Iris pigment epithelial cell (primary cell): Measurements from ENCODE around the gene AQP1.

ENCODE experiments used
- DNase-seq: peaks from one replicate; pipeline ENCODE4 v3.0.0-alpha.2; 2011; ENCODE audit warnings: low read depth

The AQP1 gene

DNA sequence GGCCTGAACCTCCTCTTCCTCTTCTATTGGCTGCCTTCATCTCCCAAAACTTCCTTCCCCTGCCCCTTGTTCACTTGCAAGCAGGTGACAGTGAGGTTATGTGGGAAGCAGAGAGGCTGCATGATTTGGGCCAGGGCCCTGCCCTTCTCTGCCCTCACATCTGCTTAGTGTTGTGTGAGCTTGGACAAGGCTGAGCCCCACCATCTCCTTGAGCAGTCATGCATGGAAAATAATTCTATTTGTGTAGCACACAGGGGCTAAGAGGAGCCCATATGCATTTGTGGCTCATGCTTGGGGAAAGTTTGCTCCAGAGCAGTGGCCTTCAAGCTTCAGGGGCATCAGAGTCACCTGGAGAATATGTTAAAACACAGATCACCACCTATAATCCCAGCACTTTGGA is 26.8 kb upstream of the AQP1 start:
- DNase-seq = no peak

GRCh38 chr7:30886608-30887011 is 25.0 kb upstream of the AQP1 start:
- no peak for DNase-seq

- DNase-seq = no peak
Measured at GRCh38 chr7:30887464-30887872, 24.2 kb upstream of the AQP1 start.

GRCh38 chr7:30888747-30889146 is 22.9 kb upstream of the AQP1 start:
- peak; percentile 79 for DNase-seq

DNA sequence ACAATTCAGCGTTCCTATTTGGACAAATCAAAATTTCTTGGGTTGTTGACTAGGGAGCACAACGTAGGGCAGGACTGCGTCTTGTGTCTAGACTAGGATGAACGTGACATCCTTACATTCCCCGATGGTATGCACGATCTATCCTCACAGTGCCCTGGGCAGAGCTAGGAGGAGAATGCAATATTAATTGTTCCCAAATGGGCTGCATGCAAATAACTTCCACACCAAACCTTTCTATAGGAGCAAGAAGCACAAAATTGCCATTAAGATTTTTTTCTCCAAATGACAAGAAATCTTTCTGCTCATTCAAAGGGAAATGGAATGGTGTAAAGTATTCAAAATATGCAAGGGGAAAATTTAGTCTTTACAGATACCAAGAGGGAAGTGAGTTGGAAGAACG is 21.4 kb upstream of the AQP1 start:
- DNase-seq = no peak

DNA sequence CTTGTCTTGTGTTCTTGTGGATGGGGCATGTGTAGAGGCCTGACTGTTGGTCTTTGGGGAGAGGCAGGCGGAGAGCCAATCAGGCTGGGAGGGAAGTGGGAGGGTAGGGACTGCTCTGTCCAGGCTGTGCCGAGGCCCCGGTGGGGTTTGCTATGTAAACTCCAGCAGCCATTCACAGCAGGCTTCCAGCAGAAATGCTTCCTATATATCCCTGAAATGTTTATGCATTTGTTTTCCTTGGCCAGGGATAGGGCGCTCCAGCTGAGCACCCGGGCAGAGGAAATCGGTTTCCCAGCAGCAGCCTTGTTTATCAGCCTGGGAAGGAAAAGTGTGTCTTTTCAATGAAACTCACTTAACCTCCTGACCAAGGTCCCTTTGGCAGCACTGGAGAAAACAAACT is 18.3 kb upstream of the AQP1 start:
- DNase-seq = peak; percentile 22

DNA sequence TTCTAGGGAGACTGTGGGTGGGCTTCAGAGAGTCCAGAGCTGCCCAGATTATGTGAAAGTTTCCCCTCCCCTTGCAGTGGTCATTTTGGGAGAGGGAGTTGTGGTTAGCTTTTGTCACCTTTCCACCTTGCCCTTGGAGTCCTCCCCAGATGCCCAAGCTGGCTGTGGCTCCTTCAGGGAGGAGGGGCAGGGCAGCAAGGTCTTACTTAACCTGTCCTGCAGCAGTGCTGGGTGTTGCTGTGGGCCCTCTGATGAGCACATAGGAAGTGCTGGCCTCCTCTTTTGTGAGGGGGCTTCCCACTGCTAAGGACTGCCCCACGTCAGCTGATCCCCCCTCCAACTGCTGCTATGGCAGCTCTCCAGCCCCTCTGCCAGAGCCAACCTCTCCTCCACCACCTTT is 17.6 kb upstream of the AQP1 start:
- no peak for DNase-seq

DNA sequence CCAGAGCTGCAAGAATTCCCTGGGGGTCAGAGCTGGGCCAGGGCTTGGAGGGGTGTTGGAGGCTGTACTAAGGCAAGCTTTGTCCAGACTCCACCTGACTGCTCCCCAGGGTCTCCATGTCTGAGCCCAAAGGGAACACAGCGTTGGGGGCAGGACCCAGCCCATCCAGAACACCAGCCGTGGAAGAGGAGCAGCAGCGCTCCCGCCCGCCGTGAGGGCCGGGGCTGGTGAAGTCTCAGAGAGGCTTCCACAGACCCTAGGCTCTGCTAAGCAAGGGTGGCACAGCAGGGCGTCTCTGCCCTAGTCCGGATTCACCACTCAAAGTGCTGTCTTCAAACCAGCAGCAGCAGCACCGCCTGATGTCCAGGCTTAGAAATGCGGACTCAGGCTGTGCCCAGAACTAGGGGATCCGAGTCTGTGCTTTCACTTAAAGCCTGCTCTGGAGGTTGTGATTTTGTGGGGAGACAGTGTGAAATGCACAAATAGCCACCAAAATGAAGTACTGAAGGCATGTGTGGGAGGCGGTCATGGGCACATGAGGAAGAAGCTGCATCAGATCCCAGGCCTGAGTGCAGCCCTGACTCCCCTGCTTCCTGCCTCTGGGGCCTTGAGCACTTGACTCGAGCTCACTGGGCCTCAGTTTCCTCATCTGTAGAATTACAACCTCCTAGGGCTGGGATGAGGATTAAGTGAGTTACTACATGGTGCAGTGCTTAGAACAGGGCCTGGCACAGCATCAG is 16.6 kb upstream of the AQP1 start:
- no peak for DNase-seq

DNA sequence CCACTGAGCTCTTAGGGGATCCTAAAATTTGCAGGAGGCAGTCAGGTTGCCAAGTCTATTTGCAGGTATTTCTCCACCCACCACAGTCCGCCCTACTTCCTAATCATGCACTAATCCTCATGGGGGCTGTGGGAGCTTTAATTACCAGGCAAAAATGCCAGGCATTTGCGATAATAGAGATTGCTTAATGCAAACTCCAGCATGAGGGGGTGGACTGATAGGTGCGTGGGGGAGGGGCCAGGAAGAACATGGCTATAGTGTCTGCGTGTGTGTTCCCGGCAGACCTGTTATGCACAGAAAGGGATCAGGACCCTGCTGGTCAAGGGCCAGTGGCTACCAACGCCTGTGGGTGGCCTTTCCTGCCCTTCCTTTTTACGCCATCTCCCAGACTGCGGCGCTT is 15.6 kb upstream of the AQP1 start:
- no peak for DNase-seq

DNA sequence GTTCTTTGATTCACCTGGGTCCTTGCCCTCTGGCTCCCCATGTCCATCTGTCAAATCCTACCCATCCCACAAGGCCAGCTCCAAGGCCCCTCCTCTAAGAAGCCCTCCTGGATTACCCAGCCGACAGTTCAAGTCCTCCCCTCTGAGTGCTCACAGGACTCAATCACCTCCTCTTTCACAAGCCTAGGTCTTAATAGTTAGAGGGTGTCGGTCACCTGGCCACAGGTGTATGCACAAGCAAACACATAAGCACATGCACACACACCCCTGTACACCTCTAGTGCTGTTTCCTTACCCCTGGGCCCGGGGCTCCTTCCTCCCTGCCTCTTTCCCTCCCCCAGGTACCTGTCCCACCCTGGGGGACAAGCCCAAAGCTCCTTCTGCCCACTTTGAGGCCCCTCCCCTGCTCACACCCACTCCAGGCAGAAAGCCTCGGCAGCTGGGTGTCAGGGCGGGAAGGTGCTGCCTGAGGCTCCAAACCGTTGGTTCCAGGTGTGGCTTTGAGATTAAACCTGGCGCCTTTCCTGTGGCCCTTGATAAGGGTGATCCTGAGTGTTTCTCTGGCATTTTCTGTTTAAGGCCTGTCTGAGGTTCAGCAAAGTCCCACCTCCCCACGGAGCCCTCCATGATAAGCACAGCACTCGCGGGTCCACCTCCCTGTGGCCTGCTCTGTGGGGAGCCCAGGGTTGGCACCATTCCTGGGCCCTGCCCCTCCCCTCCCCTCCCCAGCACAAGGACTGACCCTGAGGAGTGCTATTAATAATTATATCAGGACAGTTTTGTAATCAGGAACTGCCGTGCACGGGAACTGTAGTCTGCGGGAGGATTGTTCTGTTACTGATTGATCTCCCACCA is 14.6 kb upstream of the AQP1 start:
- DNase-seq = no peak

DNA sequence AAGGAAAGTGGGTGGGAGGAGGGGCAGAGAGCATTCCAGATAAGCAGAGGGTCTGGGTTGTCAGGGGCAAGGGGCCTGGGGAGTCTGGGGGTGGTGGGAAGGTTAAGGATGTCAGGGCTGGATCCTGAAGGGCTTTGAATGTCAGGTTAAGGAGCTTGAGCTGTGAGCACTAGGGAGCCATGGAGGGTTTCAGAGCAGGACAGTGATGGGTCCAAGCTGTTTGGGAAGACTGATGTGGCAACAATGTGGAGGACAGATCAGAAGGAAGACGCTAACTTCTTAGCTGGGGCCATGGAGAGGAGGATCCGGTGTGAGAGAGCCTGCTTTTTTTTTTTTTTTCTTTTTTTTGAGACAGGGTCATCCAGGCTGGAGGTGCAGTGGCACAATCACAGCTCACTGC is 13.9 kb upstream of the AQP1 start:
- no peak for DNase-seq

GRCh38 chr7:30898411-30898810 is 13.2 kb upstream of the AQP1 start:
- DNase-seq = no peak

GRCh38 chr7:30899066-30899465 is 12.6 kb upstream of the AQP1 start:
- no peak for DNase-seq

GRCh38 chr7:30899630-30900029 is 12.0 kb upstream of the AQP1 start:
- no peak for DNase-seq

GRCh38 chr7:30900053-30900452 is 11.6 kb upstream of the AQP1 start:
- no peak for DNase-seq

GRCh38 chr7:30900803-30901362 is 10.8 kb upstream of the AQP1 start:
- DNase-seq = no peak

GRCh38 chr7:30901856-30902255 is 9.8 kb upstream of the AQP1 start:
- DNase-seq = no peak

- DNase-seq = no peak
Measured at GRCh38 chr7:30902466-30902865, 9.2 kb upstream of the AQP1 start.

DNA sequence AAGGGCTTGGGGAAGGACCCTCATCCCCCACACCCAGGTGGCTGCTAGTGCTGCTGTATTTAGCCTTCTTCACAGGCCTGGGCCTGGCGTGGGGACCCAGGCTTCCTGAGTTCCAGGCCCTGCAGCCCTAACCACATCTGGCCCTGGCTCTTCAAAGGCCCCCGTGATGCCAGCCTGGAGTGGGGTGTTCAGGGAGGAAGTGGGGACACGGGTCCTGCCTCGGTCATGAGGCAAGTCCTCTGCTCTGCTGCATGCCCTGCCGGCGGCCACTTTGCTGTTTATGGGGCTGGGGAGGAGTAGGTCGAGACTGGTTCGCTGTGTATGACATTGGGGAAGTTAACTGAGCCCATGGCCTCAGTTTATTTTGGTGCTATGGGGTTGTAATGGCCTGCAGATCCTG is 8.5 kb upstream of the AQP1 start:
- no peak for DNase-seq

DNA sequence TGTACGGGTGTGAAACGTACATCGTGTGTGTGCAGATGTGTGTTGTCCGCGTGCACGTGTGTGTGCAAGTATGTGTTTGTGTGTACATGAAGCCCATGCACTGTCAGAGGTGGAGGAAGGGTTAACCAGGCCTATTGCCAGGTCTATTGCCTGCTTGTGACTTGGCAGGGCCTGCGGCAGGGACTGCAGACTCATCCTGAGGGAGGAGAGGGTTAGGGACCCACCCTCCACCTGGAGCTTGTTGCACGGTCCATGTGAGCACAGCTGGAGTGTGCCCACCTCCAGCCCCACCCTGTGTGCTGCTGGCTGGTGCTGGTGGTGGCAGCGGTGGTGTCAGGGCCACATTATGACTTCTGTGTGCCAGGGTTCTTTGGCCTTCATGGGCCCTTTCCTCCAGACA is 7.1 kb upstream of the AQP1 start:
- no peak for DNase-seq

GRCh38 chr7:30905078-30906012 is 6.3 kb upstream of the AQP1 start:
- no peak for DNase-seq

- DNase-seq = no peak
Measured at GRCh38 chr7:30906014-30906413, 5.6 kb upstream of the AQP1 start.
